SJCRH30 (cell line): ENCODE results near the gene SLC19A1. TPM values are rescaled to one million over a fixed set of nuclear protein-coding genes. Genes with fewer than 3 reads are reported as not detected.

Source experiments
- DNase-seq, 2 experiments: peaks; one replicate each; pipeline ENCODE4 v3.0.0-alpha.2; 2015 to 2020
- H3K27ac ChIP-seq: fragments of 250-450 bp; sonication (Bioruptor Pico); 2 replicates; pipeline ENCODE4 v1.5.1; 2020; ENCODE audit warnings: mild to moderate bottlenecking, moderate library complexity
- H3K27me3 ChIP-seq: fragments of 250-450 bp; sonication (Bioruptor Pico); 2 replicates; pipeline ENCODE4 v1.5.1; 2020; ENCODE audit warnings: mild to moderate bottlenecking, moderate library complexity
- H3K36me3 ChIP-seq: fragments of 250-450 bp; sonication (Bioruptor Pico); 2 replicates; pipeline ENCODE4 v1.5.1; 2020; ENCODE audit warnings: mild to moderate bottlenecking, moderate library complexity
- H3K4me1 ChIP-seq: fragments of 250-450 bp; sonication (Bioruptor Pico); 2 replicates; pipeline ENCODE4 v1.5.1; 2020; ENCODE audit warnings: mild to moderate bottlenecking, moderate library complexity
- H3K4me3 ChIP-seq: fragments of 250-450 bp; sonication (Bioruptor Pico); 2 replicates; pipeline ENCODE4 v1.5.1; 2020; ENCODE audit warnings: mild to moderate bottlenecking, moderate library complexity
- H3K9me3 ChIP-seq: fragments of 250-450 bp; sonication (Bioruptor Pico); replicated peaks from 2 replicates; pipeline ENCODE4 v1.5.1; 2020; ENCODE audit warnings: mild to moderate bottlenecking, moderate library complexity
- total RNA-seq: library from RNA; depleted of rRNA; stranded (reverse); fragments of >200 nt; shearing (Covaris generic); gene quantifications from 2 replicates; pipeline ENCODE4 v1.2.3, GENCODE V29; 2014

The SLC19A1 gene
- total RNA-seq, 1 experiment from 2014 or later: 27.6 TPM

DNA sequence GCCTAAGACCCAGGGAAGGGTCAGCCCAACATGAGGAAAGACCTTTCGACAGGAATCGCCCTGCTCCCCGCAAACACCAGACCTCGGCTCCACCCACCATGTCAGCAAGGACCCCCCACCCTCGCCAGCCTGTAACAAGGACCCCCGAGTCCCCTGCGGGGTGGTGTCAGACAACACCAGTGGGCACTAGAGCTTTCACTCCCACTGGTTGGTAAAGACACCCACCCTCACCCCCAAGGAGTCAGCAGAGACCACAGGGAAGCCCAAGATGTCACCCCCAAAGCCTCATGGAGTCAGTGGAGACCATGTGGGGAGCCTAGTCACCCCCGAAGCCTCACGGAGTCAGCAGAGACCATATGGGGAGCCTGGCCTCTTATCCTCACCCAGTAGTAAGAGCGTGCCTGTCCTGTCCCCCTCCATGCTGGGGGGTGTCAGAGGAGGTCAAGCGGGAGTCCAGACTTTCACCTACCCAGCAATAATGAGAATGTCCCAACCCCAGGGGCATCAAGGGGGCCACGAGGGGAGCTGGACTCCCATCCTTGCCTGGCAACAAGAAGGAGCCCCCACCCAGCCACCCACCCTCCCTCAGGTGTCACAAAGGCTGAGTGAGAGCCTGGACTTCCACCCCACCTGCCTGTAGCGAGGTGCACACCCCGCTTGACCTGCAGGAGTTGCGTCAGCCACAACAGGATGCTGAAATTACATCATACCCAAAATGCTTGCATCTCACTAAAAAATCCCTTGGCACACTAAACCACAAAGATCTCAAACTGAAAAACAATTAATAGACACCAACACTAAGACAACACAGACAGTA, 24.8 kb downstream of the SLC19A1 start:
- no peak overlapping the region for H3K27ac ChIP-seq
- no peak overlapping the region for H3K4me3 ChIP-seq
- DNase-seq: no peak
- H3K4me1 ChIP-seq: no peaks in the 10 kb centered on the region
- H3K9me3 ChIP-seq: peaks cover 27% of the 10 kb centered on the region
- peaks cover 42% of the 10 kb centered on the region for H3K36me3 ChIP-seq
- H3K27me3 ChIP-seq: no peaks in the 10 kb centered on the region

DNA sequence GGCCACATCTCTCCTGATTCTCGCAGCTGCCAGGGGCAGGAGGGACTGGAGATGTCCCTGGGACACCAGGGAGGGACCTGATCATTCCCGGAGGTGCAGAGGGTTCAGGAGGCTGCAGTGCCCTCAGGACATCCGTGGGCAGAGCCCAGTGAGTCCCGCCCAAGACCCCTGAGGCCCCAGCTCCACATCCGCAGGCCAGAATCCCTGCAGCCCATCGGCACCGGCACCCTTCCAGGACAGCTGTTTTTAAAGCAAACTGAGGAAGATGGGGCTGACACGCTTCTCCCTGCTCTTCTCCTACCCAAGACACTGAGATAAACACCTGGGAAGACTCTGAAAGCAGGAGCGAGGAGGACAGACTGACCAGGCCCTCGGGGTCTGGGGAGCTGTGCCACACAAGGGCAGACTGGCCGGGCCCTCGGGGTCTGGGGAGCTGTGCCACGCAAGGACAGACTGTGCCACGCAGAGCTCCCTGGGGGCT, 25.5 kb downstream of the SLC19A1 start:
- H3K36me3 ChIP-seq: peaks cover 36% of the 10 kb centered on the region
- H3K4me3 ChIP-seq: no peak overlapping the region
- H3K9me3 ChIP-seq: peaks cover 23% of the 10 kb centered on the region
- no peak overlapping the region for H3K27ac ChIP-seq
- DNase-seq: no peak
- no peaks in the 10 kb centered on the region for H3K27me3 ChIP-seq
- no peaks in the 10 kb centered on the region for H3K4me1 ChIP-seq

DNA sequence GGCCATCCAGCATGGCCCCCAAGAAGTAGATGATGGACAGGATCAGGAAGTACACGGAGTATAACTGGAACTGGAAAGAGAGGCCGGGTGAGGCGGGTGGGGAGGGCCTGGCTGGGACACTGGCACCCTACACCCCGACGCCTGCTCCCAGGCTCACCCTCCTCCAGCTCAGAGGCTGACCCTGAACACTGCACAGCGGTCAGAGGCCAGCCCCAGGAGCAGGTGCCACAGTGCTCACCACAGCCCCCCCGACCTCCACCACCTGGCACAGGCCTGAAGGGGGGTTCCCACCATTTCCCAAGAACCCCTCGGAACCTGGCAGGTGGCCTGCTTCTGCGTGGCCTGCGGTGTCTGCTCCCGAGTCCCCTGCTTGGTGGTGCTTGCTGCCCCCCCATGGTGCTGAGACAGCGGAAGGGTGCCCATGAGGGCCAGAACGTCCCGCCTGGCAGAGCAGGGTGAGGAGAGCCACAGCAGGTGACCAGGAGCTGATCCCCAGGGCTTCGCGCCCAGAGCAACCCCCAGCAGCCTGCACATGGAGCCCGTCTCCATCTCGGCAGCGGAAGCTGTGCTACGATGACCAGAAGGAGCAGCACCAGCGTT, 26.1 kb downstream of the SLC19A1 start:
- Histone ChIP-seq H3K9me3 (peaks cover 22% of the 10 kb centered on the region), H3K27ac (no peak overlapping the region), H3K36me3 (peaks cover 31% of the 10 kb centered on the region), H3K4me1 (no peaks in the 10 kb centered on the region), H3K4me3 (no peak overlapping the region), H3K27me3 (no peaks in the 10 kb centered on the region)
- no peak for DNase-seq

DNA sequence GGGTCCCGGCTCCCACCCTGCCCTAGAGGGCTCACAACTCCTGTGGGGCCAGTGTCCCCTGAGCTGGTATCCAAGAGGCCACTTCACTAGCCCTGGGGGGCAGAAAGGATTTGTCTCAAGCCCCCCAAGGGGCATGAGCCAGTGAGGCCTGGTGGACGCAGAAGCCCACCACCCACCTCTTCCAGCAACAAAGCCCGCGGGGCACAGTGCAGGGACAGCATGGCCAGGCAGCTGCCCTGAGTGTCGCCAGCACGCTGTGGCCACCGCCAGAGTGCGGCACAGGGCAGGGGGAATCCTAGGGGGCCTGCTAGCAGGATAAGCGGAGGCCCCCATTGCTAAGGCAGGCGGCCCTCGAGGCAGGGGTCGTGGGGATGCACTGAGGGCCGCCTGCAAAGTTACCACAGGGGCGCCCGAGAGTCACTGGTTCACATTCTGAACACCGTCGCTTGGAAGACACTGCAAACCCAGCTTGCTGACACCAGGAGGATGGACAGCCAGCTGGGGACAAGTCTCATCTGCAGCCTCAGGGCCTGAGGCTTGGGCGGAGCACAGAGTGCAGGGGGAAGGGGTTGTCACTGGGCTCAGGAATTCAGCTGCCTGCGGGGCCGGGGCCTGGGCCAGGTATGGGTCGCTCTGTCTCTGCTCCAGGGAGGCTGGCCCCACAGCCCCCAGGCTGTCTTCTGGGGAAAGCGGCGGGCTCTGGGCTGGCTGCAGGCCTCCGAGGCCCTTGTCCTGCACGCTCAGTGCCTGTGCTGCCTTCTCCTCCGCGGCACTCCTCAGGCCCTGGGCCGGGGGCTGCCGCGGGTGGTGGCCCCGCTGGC, 26.8 kb downstream of the SLC19A1 start:
- Histone ChIP-seq H3K27me3 (no peaks in the 10 kb centered on the region), H3K9me3 (peaks cover 22% of the 10 kb centered on the region), H3K27ac (no peak overlapping the region), H3K4me1 (no peaks in the 10 kb centered on the region), H3K36me3 (peaks cover 24% of the 10 kb centered on the region), H3K4me3 (no peak overlapping the region)
- no peak for DNase-seq

DNA sequence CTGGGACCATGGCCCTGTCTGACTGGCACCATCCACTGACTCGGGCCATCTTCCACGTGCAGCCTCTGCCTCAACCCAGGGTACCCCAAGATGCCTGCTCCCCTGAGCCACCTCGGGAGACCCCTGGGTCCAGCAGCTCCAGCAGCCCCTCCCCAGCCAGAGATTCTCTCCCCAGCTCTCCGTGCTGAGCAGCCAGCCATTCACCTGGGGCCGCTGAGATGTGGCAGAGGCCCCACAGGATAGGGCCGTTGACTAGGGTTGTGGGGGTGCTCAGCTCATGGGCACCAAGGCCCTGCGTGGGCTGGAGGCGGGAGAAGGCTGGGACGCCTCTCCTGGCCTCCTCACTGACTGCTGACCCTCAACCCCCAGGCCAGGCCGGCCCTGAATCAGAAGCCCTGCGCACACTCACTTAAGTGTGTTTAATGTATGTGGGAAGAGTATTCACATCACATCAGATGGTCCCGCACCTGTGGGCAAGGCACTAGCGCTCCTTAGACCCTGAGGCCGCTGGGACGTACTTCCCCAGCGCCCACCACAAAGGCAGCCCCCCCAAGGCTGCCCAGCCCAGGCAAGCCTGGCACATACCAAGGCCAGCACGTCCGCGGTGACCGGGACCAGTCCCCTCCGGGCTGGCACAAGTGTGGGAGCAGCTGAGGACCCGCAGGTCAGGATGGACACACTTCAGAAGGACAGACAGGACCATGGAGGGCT, 27.8 kb downstream of the SLC19A1 start:
- Histone ChIP-seq H3K36me3 (peaks cover 14% of the 10 kb centered on the region), H3K9me3 (peaks cover 12% of the 10 kb centered on the region), H3K4me3 (no peak overlapping the region), H3K4me1 (no peaks in the 10 kb centered on the region), H3K27me3 (no peaks in the 10 kb centered on the region), H3K27ac (no peak overlapping the region)
- no peak for DNase-seq

DNA sequence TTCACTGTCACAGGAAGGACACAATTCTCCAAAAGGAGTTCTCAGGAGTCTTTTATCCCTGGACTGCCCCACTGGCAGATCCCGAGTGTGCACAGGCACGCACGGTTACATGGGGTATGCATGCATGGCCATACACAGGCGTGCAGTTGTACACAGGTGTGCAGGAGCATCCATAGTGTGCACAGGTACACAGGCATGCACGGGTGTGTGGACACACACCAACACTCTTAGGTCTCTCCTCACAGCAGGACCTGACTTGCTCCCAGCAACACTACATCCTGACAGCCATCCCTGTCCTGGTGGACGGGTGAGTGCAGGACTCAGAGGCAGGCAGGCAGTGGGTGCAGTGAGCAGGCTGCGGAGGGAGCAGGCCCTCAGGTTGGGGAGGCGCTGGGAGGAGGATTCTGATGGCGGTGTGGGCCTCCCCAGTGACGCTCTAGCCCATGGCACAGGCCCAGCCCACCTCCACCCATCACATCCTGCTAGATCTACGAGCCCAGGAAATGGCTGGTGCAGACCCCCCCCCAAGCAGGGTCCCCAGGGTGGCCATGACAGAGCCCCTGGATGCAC, 28.4 kb downstream of the SLC19A1 start:
- H3K4me1 ChIP-seq: no peaks in the 10 kb centered on the region
- peaks cover 10% of the 10 kb centered on the region for H3K36me3 ChIP-seq
- no peak for DNase-seq
- H3K4me3 ChIP-seq: no peak overlapping the region
- peaks cover 5% of the 10 kb centered on the region for H3K9me3 ChIP-seq
- H3K27ac ChIP-seq: no peak overlapping the region
- H3K27me3 ChIP-seq: no peaks in the 10 kb centered on the region

DNA sequence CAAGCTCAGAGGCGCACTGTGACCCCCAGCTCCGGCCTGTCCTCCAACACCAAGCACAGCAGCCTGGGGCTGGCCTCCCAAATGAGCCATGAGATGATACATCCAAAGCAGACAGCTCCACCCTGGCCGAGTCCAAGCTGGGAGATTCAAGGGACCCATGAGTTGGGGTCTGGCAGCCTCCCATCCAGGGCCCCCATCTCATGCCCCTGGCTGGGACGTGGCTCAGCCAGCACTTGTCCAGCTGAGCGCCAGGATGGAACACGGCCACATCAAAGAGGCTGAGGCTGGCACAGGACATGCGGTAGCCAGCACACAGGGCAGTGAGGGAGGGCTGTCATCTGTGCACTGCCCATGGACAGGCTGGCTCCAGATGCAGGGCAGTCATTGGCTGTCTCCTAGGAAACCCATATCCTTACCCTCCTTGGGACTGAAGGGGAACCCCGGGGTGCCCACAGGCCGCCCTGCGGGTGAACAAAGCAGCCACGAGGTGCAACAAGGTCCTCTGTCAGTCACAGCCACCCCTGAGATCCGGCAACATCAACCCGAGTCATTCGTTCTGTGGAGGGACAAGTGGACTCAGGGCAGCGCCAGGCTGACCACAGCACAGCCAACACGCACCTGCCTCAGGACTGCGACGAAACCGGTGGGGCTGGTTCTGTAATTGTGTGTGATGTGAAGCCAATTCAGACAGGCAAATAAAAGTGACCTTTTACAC, 29.1 kb downstream of the SLC19A1 start:
- H3K4me3 ChIP-seq: no peak overlapping the region

DNA sequence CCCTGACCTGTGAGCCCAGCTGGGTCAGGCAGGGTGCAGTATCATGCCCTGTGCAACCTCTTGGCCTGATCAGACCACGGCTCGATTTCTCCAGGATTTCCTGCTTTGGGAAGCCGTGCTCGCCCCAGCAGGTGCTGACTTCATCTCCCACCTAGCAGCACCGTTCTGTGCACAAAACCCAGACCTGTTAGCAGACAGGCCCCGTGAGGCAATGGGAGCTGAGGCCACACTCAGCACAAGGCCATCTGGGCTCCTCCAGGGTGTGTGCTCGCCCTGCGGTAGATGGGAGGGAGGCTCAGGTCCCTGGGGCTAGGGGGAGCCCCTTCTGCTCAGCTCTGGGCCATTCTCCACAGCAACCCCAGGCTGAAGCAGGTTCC, 29.6 kb downstream of the SLC19A1 start:
- Histone ChIP-seq H3K4me1 (no peaks in the 10 kb centered on the region), H3K4me3 (no peak overlapping the region), H3K27me3 (no peaks in the 10 kb centered on the region), H3K27ac (no peak overlapping the region), H3K36me3 (peaks cover 4% of the 10 kb centered on the region), H3K9me3 (no peaks in the 10 kb centered on the region)
- no peak for DNase-seq

More for the DNA sequence above, 29.1 kb downstream of the SLC19A1 start:
- no peaks in the 10 kb centered on the region for H3K27me3 ChIP-seq
- no peak overlapping the region for H3K27ac ChIP-seq
- no peaks in the 10 kb centered on the region; the same call in 1 of the 2 replicates for H3K9me3 ChIP-seq
- peaks cover 7% of the 10 kb centered on the region for H3K36me3 ChIP-seq
- no peaks in the 10 kb centered on the region for H3K4me1 ChIP-seq
- DNase-seq: no peak

DNA sequence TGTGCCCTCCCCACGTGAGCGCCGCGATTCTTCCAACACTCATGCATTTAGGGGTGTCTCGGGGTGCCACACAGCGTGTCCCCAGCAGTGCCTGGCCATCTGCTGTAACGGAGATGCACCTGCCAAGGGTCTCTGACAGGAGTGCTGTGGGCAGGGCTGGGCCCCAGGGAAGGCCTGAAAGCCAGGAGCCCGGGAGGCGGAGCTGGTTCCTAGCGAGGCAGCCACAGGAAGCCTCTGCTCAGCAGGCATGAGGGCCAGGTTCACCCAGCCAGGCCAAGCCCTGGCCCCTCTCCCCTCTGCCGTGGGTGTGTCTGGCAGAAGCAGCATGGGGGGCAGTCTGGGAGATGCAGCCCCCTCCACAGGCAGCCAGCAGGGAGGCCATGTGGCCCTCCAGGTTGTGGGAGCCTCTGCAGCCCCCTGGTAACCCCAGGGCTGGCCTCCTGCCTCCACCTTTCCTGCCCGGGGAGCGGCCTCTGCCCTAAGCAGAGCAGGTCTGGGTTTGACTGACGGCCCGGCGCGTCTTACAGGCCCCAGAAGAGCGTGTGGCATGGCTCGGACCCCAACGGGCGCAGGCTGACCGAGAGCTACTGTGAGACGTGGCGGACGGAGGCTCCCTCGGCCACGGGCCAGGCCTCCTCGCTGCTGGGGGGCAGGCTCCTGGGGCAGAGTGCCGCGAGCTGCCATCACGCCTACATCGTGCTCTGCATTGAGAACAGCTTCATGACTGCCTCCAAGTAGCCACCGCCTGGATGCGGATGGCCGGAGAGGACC, 30.4 kb downstream of the SLC19A1 start:
- DNase-seq: no peak
- no peaks in the 10 kb centered on the region for H3K9me3 ChIP-seq
- H3K36me3 ChIP-seq: peaks cover 4% of the 10 kb centered on the region
- no peak overlapping the region for H3K4me3 ChIP-seq
- no peaks in the 10 kb centered on the region for H3K4me1 ChIP-seq
- no peaks in the 10 kb centered on the region for H3K27me3 ChIP-seq
- H3K27ac ChIP-seq: no peak overlapping the region

DNA sequence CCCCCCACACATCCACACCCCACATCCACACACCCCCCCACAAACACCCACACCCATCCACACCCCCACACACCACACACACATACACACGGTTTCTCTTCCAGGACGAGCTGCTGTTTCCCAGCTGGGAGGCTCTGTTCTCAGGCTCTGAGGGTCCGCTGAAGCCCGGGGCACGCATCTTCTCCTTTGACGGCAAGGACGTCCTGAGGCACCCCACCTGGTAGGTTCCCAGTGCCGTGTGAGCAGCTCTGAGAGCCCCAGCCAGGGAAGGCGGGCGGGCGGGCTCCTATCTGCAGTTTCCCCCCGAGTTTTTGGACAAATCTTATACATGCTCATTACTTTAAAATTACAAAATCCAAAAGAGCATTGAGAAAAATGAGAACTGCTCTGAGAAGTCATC, 31.2 kb downstream of the SLC19A1 start:
- peaks cover 4% of the 10 kb centered on the region for H3K36me3 ChIP-seq
- no peaks in the 10 kb centered on the region for H3K9me3 ChIP-seq
- no peak overlapping the region for H3K4me3 ChIP-seq
- no peak overlapping the region for H3K27ac ChIP-seq
- no peaks in the 10 kb centered on the region for H3K4me1 ChIP-seq
- H3K27me3 ChIP-seq: no peaks in the 10 kb centered on the region
- no peak for DNase-seq

DNA sequence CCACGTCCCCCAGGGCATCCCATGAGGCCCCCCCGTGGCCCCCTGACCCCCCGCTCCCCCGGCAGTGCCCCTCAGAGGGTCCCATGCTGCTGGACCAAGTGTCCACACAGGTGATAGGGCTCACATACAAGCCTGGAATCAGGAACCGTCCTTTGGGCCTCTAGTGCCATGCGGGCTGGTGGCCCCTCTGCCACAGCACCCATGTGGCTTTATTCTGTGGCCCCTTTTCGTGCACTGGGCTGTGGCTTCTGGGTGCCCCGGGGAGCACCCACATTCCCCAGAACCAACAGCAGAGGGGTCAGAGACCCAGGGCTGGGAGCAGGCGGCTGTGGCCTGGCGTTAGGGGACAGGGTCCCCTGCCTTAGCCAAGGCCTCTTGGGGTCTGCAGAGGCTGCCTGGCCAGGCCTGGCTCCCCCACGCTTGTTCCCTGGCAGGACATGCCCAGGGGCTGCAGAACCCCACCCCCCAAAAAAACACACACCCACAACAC, 31.7 kb downstream of the SLC19A1 start:
- Histone ChIP-seq H3K9me3 (no peaks in the 10 kb centered on the region), H3K4me3 (no peak overlapping the region), H3K4me1 (no peaks in the 10 kb centered on the region), H3K27ac (no peak overlapping the region), H3K27me3 (no peaks in the 10 kb centered on the region), H3K36me3 (peaks cover 4% of the 10 kb centered on the region)
- DNase-seq: no peak

DNA sequence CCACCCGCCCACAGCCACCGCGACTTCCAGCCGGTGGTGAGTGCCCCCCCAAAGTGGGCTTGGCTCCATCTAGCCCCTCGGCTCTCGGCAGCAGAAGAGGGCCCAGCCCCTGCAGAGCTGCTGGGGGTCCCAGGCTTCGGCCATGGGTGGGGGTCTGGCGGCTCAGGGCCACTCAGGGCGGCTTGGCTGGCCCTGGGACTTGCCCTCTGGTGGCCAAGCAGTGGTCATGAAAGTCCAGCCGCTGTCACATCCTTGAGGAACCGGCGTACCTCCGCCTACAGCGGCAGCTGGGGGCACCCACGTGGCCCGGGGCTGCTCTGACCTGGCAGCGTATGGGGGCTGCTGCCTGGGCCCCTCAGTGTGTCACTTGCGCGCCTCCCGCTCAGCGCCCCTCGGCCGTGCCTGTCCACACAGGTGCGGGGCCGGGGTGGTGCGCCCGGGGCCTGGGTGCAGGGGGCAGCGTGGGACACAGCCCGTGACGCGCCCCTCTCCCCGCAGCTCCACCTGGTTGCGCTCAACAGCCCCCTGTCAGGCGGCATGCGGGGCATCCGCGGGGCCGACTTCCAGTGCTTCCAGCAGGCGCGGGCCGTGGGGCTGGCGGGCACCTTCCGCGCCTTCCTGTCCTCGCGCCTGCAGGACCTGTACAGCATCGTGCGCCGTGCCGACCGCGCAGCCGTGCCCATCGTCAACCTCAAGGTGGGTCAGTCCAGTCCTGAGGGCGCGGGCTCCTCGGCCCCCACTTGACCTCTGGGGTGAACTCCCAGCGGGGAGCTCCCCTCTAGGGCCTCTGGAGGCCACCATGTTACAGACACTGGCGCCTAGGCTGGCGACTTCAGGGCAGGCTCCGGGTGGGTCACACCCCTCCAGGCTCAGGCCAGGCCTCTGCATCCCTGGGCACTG, 32.4 kb downstream of the SLC19A1 start:
- no peaks in the 10 kb centered on the region for H3K9me3 ChIP-seq
- no peaks in the 10 kb centered on the region for H3K4me1 ChIP-seq
- no peaks in the 10 kb centered on the region for H3K27me3 ChIP-seq
- H3K4me3 ChIP-seq: no peak overlapping the region
- H3K36me3 ChIP-seq: peaks cover 4% of the 10 kb centered on the region
- DNase-seq: no peak
- H3K27ac ChIP-seq: no peak overlapping the region
